BLaER1 treated with 17β-estradiol and CSF1 and Interleukin-3, amounts not matched to agents 10 nM and 100 nM (cell line): ENCODE results near the gene P4HB.
A peak's percentile ranks its signal among the peaks of the same experiment; 100 is the strongest.

Experiments used
- H3K27ac ChIP-seq, 11 experiments: shearing (Covaris generic); formaldehyde crosslinking; 2 replicates each; pipeline ENCODE4 v1.8.1; 2022
- H3K27me3 ChIP-seq, 11 experiments: shearing (Covaris generic); formaldehyde crosslinking; 2 replicates each; pipeline ENCODE4 v1.8.1; 2022
- H3K36me3 ChIP-seq, 11 experiments: shearing (Covaris generic); formaldehyde crosslinking; 2 replicates each; pipeline ENCODE4 v1.8.1; 2022
- H3K4me1 ChIP-seq, 10 experiments: shearing (Covaris generic); formaldehyde crosslinking; 2 replicates each; pipeline ENCODE4 v1.8.1; 2022
- H3K4me2 ChIP-seq, 11 experiments: shearing (Covaris generic); formaldehyde crosslinking; 2 replicates each; pipeline ENCODE4 v1.8.1; 2022
- H3K4me3 ChIP-seq, 10 experiments: shearing (Covaris generic); formaldehyde crosslinking; 2 replicates each; pipeline ENCODE4 v1.8.1; 2022
- H3K9ac ChIP-seq, 11 experiments: shearing (Covaris generic); formaldehyde crosslinking; 2 replicates each; pipeline ENCODE4 v1.8.1; 2022
- H3K9me3 ChIP-seq, 11 experiments: shearing (Covaris generic); formaldehyde crosslinking; replicated peaks in 1 of 11; 2 replicates each; pipeline ENCODE4 v1.8.1; 2022
- H4K20me1 ChIP-seq, 11 experiments: shearing (Covaris generic); formaldehyde crosslinking; 2 replicates each; pipeline ENCODE4 v1.8.1; 2022
- Cebpa-rat ChIP-seq, 11 experiments: shearing (Covaris generic); IDR thresholded peaks; 2 replicates each; pipeline ENCODE4 v1.8.1; 2022

The P4HB gene

GRCh38 chr17:81811705-81812570 lies 48.4 kb downstream of the P4HB start:
- Histone ChIP-seq H3K9me3 (no peaks in the 10 kb centered on the region), H3K27me3 (peaks cover 6 to 30% (median 14%) of the 10 kb centered on the region in 11 experiments; a peak in 21 of 22 replicates), H3K4me3 (no peak overlapping the region; a peak in 1 of 20 replicates), H3K4me2 (peak overlapping the region; percentile 30 to 92 (median 86); a peak in 21 of 22 replicates), H3K36me3 (no peaks in the 10 kb centered on the region), H3K4me1 (peaks cover 11 to 83% (median 70%) of the 10 kb centered on the region in 10 experiments; a peak in 19 of 20 replicates), H3K27ac (peak overlapping the region in 5 of 11 experiments; percentile 24 to 59 (median 44); a peak in 7 of 22 replicates), H4K20me1 (peaks cover 0 to 18% (median 0%) of the 10 kb centered on the region in 11 experiments; a peak in 8 of 22 replicates), H3K9ac (peak overlapping the region in 5 of 11 experiments; percentile 35 to 61 (median 53); a peak in 7 of 22 replicates)
- TF ChIP-seq Cebpa-rat (IDR thresholded peaks at IDR 0.05): no peak

- H3K4me2 ChIP-seq: peak overlapping the region in 9 of 11 experiments; percentile 61 to 92 (median 86); a peak in 18 of 22 replicates
- H4K20me1 ChIP-seq: peaks cover 0 to 25% (median 0%) of the 10 kb centered on the region in 11 experiments; a peak in 8 of 22 replicates
- H3K9me3 ChIP-seq: no peaks in the 10 kb centered on the region
- H3K4me1 ChIP-seq: peaks cover 11 to 89% (median 73%) of the 10 kb centered on the region in 10 experiments; a peak in 19 of 20 replicates
- TF ChIP-seq Cebpa-rat (IDR thresholded peaks at IDR 0.05): no peak
- no peak overlapping the region for H3K27ac ChIP-seq
- no peaks in the 10 kb centered on the region for H3K36me3 ChIP-seq
- no peak overlapping the region for H3K9ac ChIP-seq
- peaks cover 13 to 38% (median 22%) of the 10 kb centered on the region in 11 experiments for H3K27me3 ChIP-seq
- H3K4me3 ChIP-seq: no peak overlapping the region
These were observed 49.2 kb downstream of the P4HB start for GRCh38 chr17:81810892-81811704.

- Histone ChIP-seq H3K4me3 (no peak overlapping the region), H3K9ac (no peak overlapping the region), H3K9me3 (no peaks in the 10 kb centered on the region), H3K36me3 (no peaks in the 10 kb centered on the region), H3K4me1 (peaks cover 11 to 88% (median 73%) of the 10 kb centered on the region in 10 experiments; a peak in 19 of 20 replicates), H3K27ac (no peak overlapping the region), H3K4me2 (peak overlapping the region in 1 of 11 experiments; percentile 21; a peak in 1 of 22 replicates), H3K27me3 (peaks cover 19 to 44% (median 28%) of the 10 kb centered on the region in 11 experiments), H4K20me1 (peaks cover 0 to 30% (median 0%) of the 10 kb centered on the region in 11 experiments; a peak in 8 of 22 replicates)
- no peak for TF ChIP-seq Cebpa-rat (IDR thresholded peaks at IDR 0.05)
These were observed 49.9 kb downstream of the P4HB start for GRCh38 chr17:81810476-81810875.

- no peak overlapping the region for H3K4me3 ChIP-seq
- H3K36me3 ChIP-seq: no peaks in the 10 kb centered on the region
- no peak overlapping the region for H3K27ac ChIP-seq
- 0 out of 22 replicates have a peak overlapping the region, but pooled peaks of 1 of the 11 experiments have one; percentile 29 for H3K9ac ChIP-seq
- peaks cover 28 to 53% (median 37%) of the 10 kb centered on the region in 11 experiments for H3K27me3 ChIP-seq
- no peak for TF ChIP-seq Cebpa-rat (IDR thresholded peaks at IDR 0.05)
- H3K4me1 ChIP-seq: peaks cover 11 to 79% (median 65%) of the 10 kb centered on the region in 10 experiments; a peak in 19 of 20 replicates
- peak overlapping the region in 5 of 11 experiments; percentile 21 to 84 (median 81); a peak in 6 of 22 replicates for H3K4me2 ChIP-seq
- H4K20me1 ChIP-seq: peaks cover 0 to 30% (median 0%) of the 10 kb centered on the region in 11 experiments; a peak in 9 of 22 replicates
- H3K9me3 ChIP-seq: no peaks in the 10 kb centered on the region
These were observed 50.8 kb downstream of the P4HB start for GRCh38 chr17:81809556-81809998.

GRCh38 chr17:81808778-81809555 lies 51.4 kb downstream of the P4HB start:
- no peaks in the 10 kb centered on the region for H3K36me3 ChIP-seq
- H3K9me3 ChIP-seq: no peaks in the 10 kb centered on the region
- H4K20me1 ChIP-seq: peaks cover 0 to 30% (median 0%) of the 10 kb centered on the region in 11 experiments; a peak in 9 of 22 replicates
- no peak overlapping the region for H3K4me3 ChIP-seq
- no peak for TF ChIP-seq Cebpa-rat (IDR thresholded peaks at IDR 0.05)
- peaks cover 11 to 73% (median 59%) of the 10 kb centered on the region in 10 experiments; a peak in 19 of 20 replicates for H3K4me1 ChIP-seq
- peaks cover 34 to 59% (median 44%) of the 10 kb centered on the region in 11 experiments for H3K27me3 ChIP-seq
- no peak overlapping the region for H3K27ac ChIP-seq
- 0 out of 22 replicates have a peak overlapping the region, but pooled peaks of 2 of the 11 experiments have one; percentile 29 to 33 for H3K9ac ChIP-seq
- peak overlapping the region in 9 of 11 experiments; percentile 24 to 84 (median 65); a peak in 15 of 22 replicates for H3K4me2 ChIP-seq

GRCh38 chr17:81807839-81808238 lies 52.5 kb downstream of the P4HB start:
- Histone ChIP-seq H3K9ac (peak overlapping the region in 2 of 11 experiments; percentile 2 to 12; a peak in 2 of 22 replicates), H3K27ac (no peak overlapping the region), H4K20me1 (peaks cover 0 to 38% (median 0%) of the 10 kb centered on the region in 11 experiments; a peak in 9 of 22 replicates), H3K9me3 (no peaks in the 10 kb centered on the region), H3K4me1 (peaks cover 17 to 68% (median 55%) of the 10 kb centered on the region in 10 experiments; a peak in 19 of 20 replicates), H3K4me3 (no peak overlapping the region), H3K27me3 (peaks cover 46 to 71% (median 55%) of the 10 kb centered on the region in 11 experiments), H3K4me2 (peak overlapping the region in 9 of 11 experiments; percentile 6 to 84 (median 65); a peak in 18 of 22 replicates), H3K36me3 (no peaks in the 10 kb centered on the region)
- no peak for TF ChIP-seq Cebpa-rat (IDR thresholded peaks at IDR 0.05)

GRCh38 chr17:81807210-81807719 lies 53.1 kb downstream of the P4HB start:
- no peak for TF ChIP-seq Cebpa-rat (IDR thresholded peaks at IDR 0.05)
- no peaks in the 10 kb centered on the region for H3K9me3 ChIP-seq
- H3K4me2 ChIP-seq: peak overlapping the region in 9 of 11 experiments; percentile 6 to 84 (median 65); a peak in 16 of 22 replicates
- no peaks in the 10 kb centered on the region for H3K36me3 ChIP-seq
- H3K4me1 ChIP-seq: peaks cover 13 to 64% (median 52%) of the 10 kb centered on the region in 10 experiments; a peak in 19 of 20 replicates
- H3K4me3 ChIP-seq: no peak overlapping the region
- no peak overlapping the region for H3K27ac ChIP-seq
- peak overlapping the region in 1 of 11 experiments; percentile 12; a peak in 2 of 22 replicates for H3K9ac ChIP-seq
- H3K27me3 ChIP-seq: peaks cover 51 to 76% (median 61%) of the 10 kb centered on the region in 11 experiments
- peaks cover 0 to 42% (median 0%) of the 10 kb centered on the region in 11 experiments; a peak in 10 of 22 replicates for H4K20me1 ChIP-seq
